Measurements from ENCODE around the gene EPN3.

The EPN3 gene

GRCh38 chr17:50562242-50563091 lies 29.9 kb downstream of the EPN3 start:
- peaks cover 14% of the 10 kb centered on the region for H3K36me3 Mint-ChIP-seq (ENCODE audit: insufficient read depth)
- H3K4me1 Mint-ChIP-seq, result peaks cover 35% of the 10 kb centered on the region
- no peaks in the 10 kb centered on the region for H3K9me3 Mint-ChIP-seq
- no peak for ATAC-seq (replicated peaks; ENCODE audit: extremely low read depth, poor library complexity, severe bottlenecking)
- peaks cover 86% of the 10 kb centered on the region for H3K27me3 Mint-ChIP-seq
- H3K4me3 Mint-ChIP-seq, result peak overlapping the region; percentile 69
- H3K27ac Mint-ChIP-seq (ENCODE audit: low read depth), result no peak overlapping the region
- no peak for DNase-seq (ENCODE audit: low spot score in 2 of 2)

- H3K4me1 Mint-ChIP-seq, result peaks cover 35% of the 10 kb centered on the region
- H3K27ac Mint-ChIP-seq (ENCODE audit: low read depth), result no peak overlapping the region
- H3K27me3 Mint-ChIP-seq, result peaks cover 86% of the 10 kb centered on the region
- H3K36me3 Mint-ChIP-seq (ENCODE audit: insufficient read depth), result peaks cover 14% of the 10 kb centered on the region
- ATAC-seq (replicated peaks; ENCODE audit: extremely low read depth, poor library complexity, severe bottlenecking) (no peak), DNase-seq (ENCODE audit: low spot score in 2 of 2) (no peak)
- no peaks in the 10 kb centered on the region for H3K9me3 Mint-ChIP-seq
- H3K4me3 Mint-ChIP-seq, result no peak overlapping the region
Measured at GRCh38 chr17:50563092-50563511, 30.6 kb downstream of the EPN3 start.

- ATAC-seq (replicated peaks; ENCODE audit: extremely low read depth, poor library complexity, severe bottlenecking) (no peak), DNase-seq (ENCODE audit: low spot score in 2 of 2) (no peak)
- H3K4me1 Mint-ChIP-seq, result peaks cover 25% of the 10 kb centered on the region
- H3K4me3 Mint-ChIP-seq, result no peak overlapping the region
- no peak overlapping the region for H3K27ac Mint-ChIP-seq (ENCODE audit: low read depth)
- peaks cover 75% of the 10 kb centered on the region for H3K27me3 Mint-ChIP-seq
- no peaks in the 10 kb centered on the region for H3K9me3 Mint-ChIP-seq
- peaks cover 15% of the 10 kb centered on the region for H3K36me3 Mint-ChIP-seq (ENCODE audit: insufficient read depth)
Measured at GRCh38 chr17:50564916-50565315, 32.4 kb downstream of the EPN3 start.

GRCh38 chr17:50565402-50566350 lies 33.1 kb downstream of the EPN3 start:
- Mint-ChIP-seq H3K9me3 (no peaks in the 10 kb centered on the region), H3K36me3 (ENCODE audit: insufficient read depth) (peaks cover 15% of the 10 kb centered on the region), H3K4me3 (no peak overlapping the region), H3K4me1 (peaks cover 22% of the 10 kb centered on the region), H3K27ac (ENCODE audit: low read depth) (peak overlapping the region; percentile 80), H3K27me3 (peaks cover 80% of the 10 kb centered on the region)
- ATAC-seq (replicated peaks; ENCODE audit: extremely low read depth, poor library complexity, severe bottlenecking) (peak; percentile 44), DNase-seq (ENCODE audit: low spot score in 2 of 2) (no peak)

- DNase-seq (ENCODE audit: low spot score in 2 of 2), result no peak
- ATAC-seq (replicated peaks; ENCODE audit: extremely low read depth, poor library complexity, severe bottlenecking), result no peak
- H3K4me3 Mint-ChIP-seq, result no peak overlapping the region
- no peak overlapping the region for H3K27ac Mint-ChIP-seq (ENCODE audit: low read depth)
- H3K9me3 Mint-ChIP-seq, result no peaks in the 10 kb centered on the region
- H3K36me3 Mint-ChIP-seq (ENCODE audit: insufficient read depth), result peaks cover 15% of the 10 kb centered on the region
- peaks cover 21% of the 10 kb centered on the region for H3K4me1 Mint-ChIP-seq
- peaks cover 90% of the 10 kb centered on the region for H3K27me3 Mint-ChIP-seq
Measured at GRCh38 chr17:50566886-50567285, 34.4 kb downstream of the EPN3 start.

- Mint-ChIP-seq H3K36me3 (ENCODE audit: insufficient read depth) (peaks cover 12% of the 10 kb centered on the region), H3K4me3 (no peak overlapping the region), H3K27ac (ENCODE audit: low read depth) (no peak overlapping the region), H3K4me1 (peaks cover 13% of the 10 kb centered on the region), H3K9me3 (no peaks in the 10 kb centered on the region), H3K27me3 (peaks cover 89% of the 10 kb centered on the region)
- DNase-seq (ENCODE audit: low spot score in 2 of 2), result no peak
- no peak for ATAC-seq (replicated peaks; ENCODE audit: extremely low read depth, poor library complexity, severe bottlenecking)
Measured at GRCh38 chr17:50568659-50569058, 36.1 kb downstream of the EPN3 start.

- Mint-ChIP-seq H3K4me3 (no peak overlapping the region), H3K27me3 (peaks cover 86% of the 10 kb centered on the region), H3K4me1 (peaks cover 13% of the 10 kb centered on the region), H3K27ac (ENCODE audit: low read depth) (no peak overlapping the region), H3K36me3 (ENCODE audit: insufficient read depth) (peaks cover 12% of the 10 kb centered on the region), H3K9me3 (no peaks in the 10 kb centered on the region)
- DNase-seq (ENCODE audit: low spot score in 2 of 2) (no peak), ATAC-seq (replicated peaks; ENCODE audit: extremely low read depth, poor library complexity, severe bottlenecking) (no peak)
Measured at GRCh38 chr17:50569592-50569991, 37.1 kb downstream of the EPN3 start.

GRCh38 chr17:50570032-50570431 lies 37.5 kb downstream of the EPN3 start:
- Mint-ChIP-seq H3K27ac (ENCODE audit: low read depth) (no peak overlapping the region), H3K27me3 (peaks cover 82% of the 10 kb centered on the region), H3K9me3 (no peaks in the 10 kb centered on the region), H3K36me3 (ENCODE audit: insufficient read depth) (peaks cover 10% of the 10 kb centered on the region), H3K4me1 (peaks cover 10% of the 10 kb centered on the region), H3K4me3 (no peak overlapping the region)
- DNase-seq (ENCODE audit: low spot score in 2 of 2), result no peak
- ATAC-seq (replicated peaks; ENCODE audit: extremely low read depth, poor library complexity, severe bottlenecking), result no peak

GRCh38 chr17:50570528-50570927 lies 38.0 kb downstream of the EPN3 start:
- peaks cover 6% of the 10 kb centered on the region for H3K36me3 Mint-ChIP-seq (ENCODE audit: insufficient read depth)
- no peaks in the 10 kb centered on the region for H3K9me3 Mint-ChIP-seq
- H3K4me1 Mint-ChIP-seq, result peaks cover 5% of the 10 kb centered on the region
- DNase-seq (ENCODE audit: low spot score in 2 of 2) (no peak), ATAC-seq (replicated peaks; ENCODE audit: extremely low read depth, poor library complexity, severe bottlenecking) (no peak)
- H3K27me3 Mint-ChIP-seq, result peaks cover 77% of the 10 kb centered on the region
- no peak overlapping the region for H3K27ac Mint-ChIP-seq (ENCODE audit: low read depth)
- H3K4me3 Mint-ChIP-seq, result no peak overlapping the region

GRCh38 chr17:50571681-50572080 lies 39.1 kb downstream of the EPN3 start:
- Mint-ChIP-seq H3K4me3 (no peak overlapping the region), H3K9me3 (no peaks in the 10 kb centered on the region), H3K36me3 (ENCODE audit: insufficient read depth) (peaks cover 1% of the 10 kb centered on the region), H3K27me3 (peaks cover 65% of the 10 kb centered on the region), H3K4me1 (no peaks in the 10 kb centered on the region), H3K27ac (ENCODE audit: low read depth) (no peak overlapping the region)
- DNase-seq (ENCODE audit: low spot score in 2 of 2) (no peak), ATAC-seq (replicated peaks; ENCODE audit: extremely low read depth, poor library complexity, severe bottlenecking) (no peak)

GRCh38 chr17:50572541-50572940 lies 40.0 kb downstream of the EPN3 start:
- H3K4me3 Mint-ChIP-seq, result no peak overlapping the region
- H3K27ac Mint-ChIP-seq (ENCODE audit: low read depth), result no peak overlapping the region
- no peaks in the 10 kb centered on the region for H3K4me1 Mint-ChIP-seq
- H3K9me3 Mint-ChIP-seq, result no peaks in the 10 kb centered on the region
- H3K27me3 Mint-ChIP-seq, result peaks cover 57% of the 10 kb centered on the region
- no peak for DNase-seq (ENCODE audit: low spot score in 2 of 2)
- ATAC-seq (replicated peaks; ENCODE audit: extremely low read depth, poor library complexity, severe bottlenecking), result no peak
- peaks cover 1% of the 10 kb centered on the region for H3K36me3 Mint-ChIP-seq (ENCODE audit: insufficient read depth)

GRCh38 chr17:50573866-50574611 lies 41.5 kb downstream of the EPN3 start:
- DNase-seq (ENCODE audit: low spot score in 2 of 2), result no peak
- Mint-ChIP-seq H3K4me3 (no peak overlapping the region), H3K36me3 (ENCODE audit: insufficient read depth) (no peaks in the 10 kb centered on the region)

More at GRCh38 chr17:50573866-50574611, 41.5 kb downstream of the EPN3 start:
- no peak for ATAC-seq (replicated peaks; ENCODE audit: extremely low read depth, poor library complexity, severe bottlenecking)
- H3K27me3 Mint-ChIP-seq, result peaks cover 53% of the 10 kb centered on the region
- H3K9me3 Mint-ChIP-seq, result no peaks in the 10 kb centered on the region
- H3K4me1 Mint-ChIP-seq, result no peaks in the 10 kb centered on the region
- no peak overlapping the region for H3K27ac Mint-ChIP-seq (ENCODE audit: low read depth)

Measured in central memory CD8-positive, alpha-beta T cell (primary cell).